ENCODE measurements around the gene EGFL8.

The EGFL8 gene

GRCh38 chr6:32177788-32178546 is 13.6 kb downstream of the EGFL8 start, which contains the start of gene RNF5:
Gene RNF5, plus strand, starts transcription at chr6:32178405. Its CDS starts 107 bp downstream, at chr6:32178512.
- no peak for TF ChIP-seq CTCF (IDR thresholded peaks at IDR 0.05; ENCODE audit: control insufficient read depth, insufficient read depth, low read depth, low read length, missing control alignments)
- H3K4me3 ChIP-seq (ENCODE audit: control insufficient read depth, low read depth, low read length): peak within 1 kb of the TSS; percentile 100
- DNase-seq (ENCODE audit: low read depth): peak; percentile 100

- TF ChIP-seq CTCF (IDR thresholded peaks at IDR 0.05; ENCODE audit: control insufficient read depth, insufficient read depth, low read depth, low read length, missing control alignments): no peak
- DNase-seq (ENCODE audit: low read depth): no peak
- peak overlapping the region; percentile 100 for H3K4me3 ChIP-seq (ENCODE audit: control insufficient read depth, low read depth, low read length)
Measured at GRCh38 chr6:32178547-32179440, 14.4 kb downstream of the EGFL8 start.

- TF ChIP-seq CTCF (IDR thresholded peaks at IDR 0.05; ENCODE audit: control insufficient read depth, insufficient read depth, low read depth, low read length, missing control alignments): no peak
- DNase-seq (ENCODE audit: low read depth): no peak
- H3K4me3 ChIP-seq (ENCODE audit: control insufficient read depth, low read depth, low read length): no peak overlapping the region
Measured at GRCh38 chr6:32179766-32180405, 15.5 kb downstream of the EGFL8 start.

GRCh38 chr6:32181148-32181702 is 16.8 kb downstream of the EGFL8 start:
- no peak overlapping the region for H3K4me3 ChIP-seq (ENCODE audit: control insufficient read depth, low read depth, low read length)
- TF ChIP-seq CTCF (IDR thresholded peaks at IDR 0.05; ENCODE audit: control insufficient read depth, insufficient read depth, low read depth, low read length, missing control alignments): no peak
- no peak for DNase-seq (ENCODE audit: low read depth)

GRCh38 chr6:32181915-32182529 is 17.6 kb downstream of the EGFL8 start:
- DNase-seq (ENCODE audit: low read depth): no peak
- H3K4me3 ChIP-seq (ENCODE audit: control insufficient read depth, low read depth, low read length): no peak overlapping the region
- TF ChIP-seq CTCF (IDR thresholded peaks at IDR 0.05; ENCODE audit: control insufficient read depth, insufficient read depth, low read depth, low read length, missing control alignments): no peak

GRCh38 chr6:32182555-32182981 is 18.2 kb downstream of the EGFL8 start:
- TF ChIP-seq CTCF (IDR thresholded peaks at IDR 0.05; ENCODE audit: control insufficient read depth, insufficient read depth, low read depth, low read length, missing control alignments): no peak
- H3K4me3 ChIP-seq (ENCODE audit: control insufficient read depth, low read depth, low read length): no peak overlapping the region
- DNase-seq (ENCODE audit: low read depth): no peak

All from AG09309 (cell line).